SU-DHL-6 (cell line): Measurements from ENCODE around the gene ZNF552.

Source experiments
- EZH2phosphoT487 ChIP-seq: fragments of 200-600 bp; sonication (generic), shearing (Covaris generic); conservative IDR thresholded peaks from 2 replicates; pipeline ENCODE4 v1.6.1; 2018; ENCODE audit warnings: mild to moderate bottlenecking, antibody characterized with exemption, low read length, moderate library complexity, mixed read lengths
- TF ChIP-seq, protein P1 (sequence below): fragments of 200-600 bp; sonication (generic); IDR thresholded peaks from one replicate; pipeline ENCODE4 v1.5.1; 2017; ENCODE audit warnings: antibody characterized with exemption, mild to moderate bottlenecking, low read length, moderate library complexity; ENCODE audit not compliant: insufficient read depth, poor library complexity, severe bottlenecking

DNA sequence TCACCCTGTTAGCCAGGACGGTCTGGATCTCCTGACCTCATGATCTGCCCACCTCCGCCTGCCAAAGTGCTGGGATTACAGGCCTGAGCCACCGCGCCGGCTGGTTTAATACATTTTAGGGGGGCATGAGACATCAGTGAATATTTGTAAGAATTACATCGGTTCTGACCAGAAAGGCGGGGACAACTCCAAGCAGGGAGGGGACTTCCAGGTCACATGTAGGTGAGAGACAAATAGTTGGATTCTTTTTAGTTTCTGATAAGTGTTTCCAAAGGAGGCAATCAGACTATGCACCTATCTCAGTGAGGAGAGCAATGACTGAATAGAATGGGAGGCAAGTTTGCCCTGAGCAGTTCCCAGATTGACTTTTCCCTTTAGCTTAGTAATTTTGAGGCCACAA is 3.7 kb upstream of the ZNF552 start:
- TF ChIP-seq, protein P1, sequence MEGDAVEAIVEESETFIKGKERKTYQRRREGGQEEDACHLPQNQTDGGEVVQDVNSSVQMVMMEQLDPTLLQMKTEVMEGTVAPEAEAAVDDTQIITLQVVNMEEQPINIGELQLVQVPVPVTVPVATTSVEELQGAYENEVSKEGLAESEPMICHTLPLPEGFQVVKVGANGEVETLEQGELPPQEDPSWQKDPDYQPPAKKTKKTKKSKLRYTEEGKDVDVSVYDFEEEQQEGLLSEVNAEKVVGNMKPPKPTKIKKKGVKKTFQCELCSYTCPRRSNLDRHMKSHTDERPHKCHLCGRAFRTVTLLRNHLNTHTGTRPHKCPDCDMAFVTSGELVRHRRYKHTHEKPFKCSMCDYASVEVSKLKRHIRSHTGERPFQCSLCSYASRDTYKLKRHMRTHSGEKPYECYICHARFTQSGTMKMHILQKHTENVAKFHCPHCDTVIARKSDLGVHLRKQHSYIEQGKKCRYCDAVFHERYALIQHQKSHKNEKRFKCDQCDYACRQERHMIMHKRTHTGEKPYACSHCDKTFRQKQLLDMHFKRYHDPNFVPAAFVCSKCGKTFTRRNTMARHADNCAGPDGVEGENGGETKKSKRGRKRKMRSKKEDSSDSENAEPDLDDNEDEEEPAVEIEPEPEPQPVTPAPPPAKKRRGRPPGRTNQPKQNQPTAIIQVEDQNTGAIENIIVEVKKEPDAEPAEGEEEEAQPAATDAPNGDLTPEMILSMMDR, result no peak
- no peak for TF ChIP-seq EZH2phosphoT487
